MV-4-11 (cell line): ENCODE results near the gene UBXN11.

Experiments used
- DNase-seq: peaks from one replicate; lab custom pipeline; 2025; lab: John Stamatoyannopoulos, UW

UBXN11 gene

GRCh38 chr1:26268290-26269197 lies 37.9 kb downstream of the UBXN11 start:
- DNase-seq = no peak

GRCh38 chr1:26265405-26265804 lies 41.0 kb downstream of the UBXN11 start:
- DNase-seq = no peak

GRCh38 chr1:26263212-26263611 lies 43.2 kb downstream of the UBXN11 start:
- no peak for DNase-seq

GRCh38 chr1:26259578-26259977 lies 46.9 kb downstream of the UBXN11 start:
- peak; percentile 86 for DNase-seq

GRCh38 chr1:26259005-26259404 lies 47.4 kb downstream of the UBXN11 start:
- peak; percentile 47 for DNase-seq

GRCh38 chr1:26257222-26257621 lies 49.2 kb downstream of the UBXN11 start:
- no peak for DNase-seq

- DNase-seq = no peak
These were observed 52.0 kb downstream of the UBXN11 start for GRCh38 chr1:26254404-26254803.

GRCh38 chr1:26252718-26253117 lies 53.7 kb downstream of the UBXN11 start:
- DNase-seq = no peak

- no peak for DNase-seq
These were observed 66.5 kb downstream of the UBXN11 start for GRCh38 chr1:26239936-26240335.

GRCh38 chr1:26237230-26237966 lies 69.0 kb downstream of the UBXN11 start:
- DNase-seq = peak; percentile 9

GRCh38 chr1:26234644-26235370 lies 71.6 kb downstream of the UBXN11 start:
- peak; percentile 36 for DNase-seq

- peak; percentile 96 for DNase-seq
These were observed 72.4 kb downstream of the UBXN11 start, which contains the start of gene CEP85 for GRCh38 chr1:26233903-26234643. TSS of gene CEP85 (plus strand) at chr1:26234200. CDS start at chr1:26239784, 5,584 bp downstream.
